H7 (cell line): ENCODE results near the gene PIRT. TPM values are rescaled to one million over a fixed set of nuclear protein-coding genes. Genes with fewer than 3 reads are reported as not detected.

Experiments
- DNase-seq: peaks from one replicate; pipeline ENCODE4 v3.0.0; 2012
- H3K27me3 ChIP-seq: 2 replicates; pipeline ENCODE4 v1.6.0; 2011; ENCODE audit warnings: mild to moderate bottlenecking, low read length; ENCODE audit not compliant: control insufficient read depth, insufficient read depth
- H3K36me3 ChIP-seq: replicated peaks from 2 replicates; pipeline ENCODE4 v1.5.1; 2011; ENCODE audit warnings: low read length; ENCODE audit not compliant: control insufficient read depth, insufficient read depth
- H3K4me3 ChIP-seq: 2 replicates; pipeline ENCODE4 v1.5.1; 2011; ENCODE audit warnings: low read depth, mild to moderate bottlenecking, control low read depth, low read length, moderate library complexity; ENCODE audit not compliant: insufficient read depth
- total RNA-seq: library from RNA; depleted of rRNA; stranded (reverse); fragments of >200 nt; shearing (Covaris generic); gene quantifications from 2 replicates; pipeline ENCODE4 v1.2.3, GENCODE V29; 2014; rRNA removed

Gene PIRT
- total RNA-seq, 1 experiment from 2014 or later = not detected

- Histone ChIP-seq H3K36me3 (no peaks in the 10 kb centered on the region), H3K4me3 (no peak overlapping the region), H3K27me3 (no peaks in the 10 kb centered on the region)
- DNase-seq = no peak
Measured at GRCh38 chr17:10787306-10788045, 50.4 kb downstream of the PIRT start.

GRCh38 chr17:10785295-10785694 lies 52.6 kb downstream of the PIRT start:
- Histone ChIP-seq H3K4me3 (no peak overlapping the region), H3K27me3 (no peaks in the 10 kb centered on the region), H3K36me3 (no peaks in the 10 kb centered on the region)
- DNase-seq = no peak

GRCh38 chr17:10779609-10780008 lies 58.3 kb downstream of the PIRT start:
- Histone ChIP-seq H3K36me3 (no peaks in the 10 kb centered on the region), H3K4me3 (no peak overlapping the region), H3K27me3 (no peaks in the 10 kb centered on the region)
- DNase-seq = no peak

- H3K4me3 ChIP-seq = no peak overlapping the region
- no peaks in the 10 kb centered on the region for H3K27me3 ChIP-seq
- no peak for DNase-seq
- H3K36me3 ChIP-seq = no peaks in the 10 kb centered on the region
Measured at GRCh38 chr17:10777890-10778289, 60.0 kb downstream of the PIRT start.

GRCh38 chr17:10777131-10777807 lies 60.6 kb downstream of the PIRT start:
- DNase-seq = no peak
- H3K27me3 ChIP-seq = no peaks in the 10 kb centered on the region
- H3K36me3 ChIP-seq = no peaks in the 10 kb centered on the region
- no peak overlapping the region for H3K4me3 ChIP-seq

- no peak overlapping the region for H3K4me3 ChIP-seq
- DNase-seq = no peak
- no peaks in the 10 kb centered on the region for H3K36me3 ChIP-seq
- H3K27me3 ChIP-seq = no peaks in the 10 kb centered on the region
Measured at GRCh38 chr17:10776381-10776780, 61.5 kb downstream of the PIRT start.

- no peaks in the 10 kb centered on the region for H3K27me3 ChIP-seq
- no peak for DNase-seq
- no peaks in the 10 kb centered on the region for H3K36me3 ChIP-seq
- H3K4me3 ChIP-seq = no peak overlapping the region
Measured at GRCh38 chr17:10775740-10776356, 62.0 kb downstream of the PIRT start.

- no peak for DNase-seq
- Histone ChIP-seq H3K36me3 (no peaks in the 10 kb centered on the region), H3K27me3 (no peaks in the 10 kb centered on the region), H3K4me3 (no peak overlapping the region)
Measured at GRCh38 chr17:10775058-10775457, 62.8 kb downstream of the PIRT start.

- no peaks in the 10 kb centered on the region for H3K36me3 ChIP-seq
- H3K27me3 ChIP-seq = no peaks in the 10 kb centered on the region
- no peak for DNase-seq
- H3K4me3 ChIP-seq = no peak overlapping the region
Measured at GRCh38 chr17:10773391-10773790, 64.5 kb downstream of the PIRT start.

Other genes starting within 250 kb of the PIRT start
- 0.69 and 4.2 TPM in 2 replicates for gene MYH3, start 180.8 kb downstream of the PIRT start, total RNA-seq
- 69.6 and 70.4 TPM in 2 replicates for gene SCO1, start 140.6 kb downstream of the PIRT start, total RNA-seq
- gene ADPRM, start 140.5 kb downstream of the PIRT start, total RNA-seq = 7.9 and 11.0 TPM in 2 replicates
- gene TMEM220, start 108.1 kb downstream of the PIRT start, total RNA-seq = 1.9 and 5.3 TPM in 2 replicates
- not detected in 2 replicates for gene TMEM238L, start 34.0 kb downstream of the PIRT start, total RNA-seq